ENCODE measurements around the gene LRMDA. TPM values are rescaled to one million over a fixed set of nuclear protein-coding genes. Genes with fewer than 3 reads are reported as not detected.

Gene LRMDA
- total RNA-seq, 1 experiment from 2014 or later: 20.3 TPM

DNA sequence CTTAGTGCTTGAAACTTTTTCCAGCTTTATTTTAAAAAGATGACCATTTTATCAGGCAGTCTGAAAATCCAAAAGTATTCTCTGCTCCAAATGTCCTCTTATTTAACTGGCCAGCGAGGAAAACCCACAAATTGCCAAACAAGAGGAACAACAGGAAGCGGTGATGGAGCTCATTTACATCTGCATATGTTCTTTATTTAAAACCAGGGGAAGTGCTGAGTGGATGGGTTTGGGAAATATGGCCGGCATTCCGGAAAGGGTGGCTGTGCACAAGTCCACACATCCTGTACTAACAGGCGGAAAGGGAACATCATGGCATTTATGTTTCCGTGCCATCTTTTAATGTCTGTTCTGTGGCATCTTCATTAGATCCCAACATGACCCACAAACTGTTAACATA is 974.5 kb downstream of the LRMDA start:
- no peak for DNase-seq (ENCODE audit: low read depth)
- in situ Hi-C loops (cut with HindIII; ENCODE audit: low pct_unique_long_range_greater_than_20kb, low sequenced_read_pairs): no loop called here

DNA sequence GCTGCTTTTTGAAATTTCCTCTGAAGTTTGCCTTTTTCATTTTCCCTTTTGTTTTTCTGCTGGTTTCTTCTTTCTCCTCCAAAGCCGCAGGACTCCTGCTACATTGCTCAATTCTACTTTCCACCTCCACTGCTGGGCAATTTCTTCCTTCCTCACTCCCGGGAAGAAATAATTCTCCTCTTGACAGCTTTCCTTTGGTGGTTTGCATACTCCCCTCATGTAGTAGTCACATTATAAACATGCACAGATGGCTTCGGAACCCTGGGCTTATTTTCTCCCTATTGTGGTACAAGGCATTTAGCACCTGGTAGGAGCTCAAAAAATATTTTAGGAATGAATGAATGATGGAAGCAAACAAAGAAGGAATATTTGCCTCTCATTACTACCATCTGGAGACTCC is 977.2 kb downstream of the LRMDA start:
- in situ Hi-C loops (cut with HindIII; ENCODE audit: low pct_unique_long_range_greater_than_20kb, low sequenced_read_pairs): no loop called here
- DNase-seq (ENCODE audit: low read depth): no peak

DNA sequence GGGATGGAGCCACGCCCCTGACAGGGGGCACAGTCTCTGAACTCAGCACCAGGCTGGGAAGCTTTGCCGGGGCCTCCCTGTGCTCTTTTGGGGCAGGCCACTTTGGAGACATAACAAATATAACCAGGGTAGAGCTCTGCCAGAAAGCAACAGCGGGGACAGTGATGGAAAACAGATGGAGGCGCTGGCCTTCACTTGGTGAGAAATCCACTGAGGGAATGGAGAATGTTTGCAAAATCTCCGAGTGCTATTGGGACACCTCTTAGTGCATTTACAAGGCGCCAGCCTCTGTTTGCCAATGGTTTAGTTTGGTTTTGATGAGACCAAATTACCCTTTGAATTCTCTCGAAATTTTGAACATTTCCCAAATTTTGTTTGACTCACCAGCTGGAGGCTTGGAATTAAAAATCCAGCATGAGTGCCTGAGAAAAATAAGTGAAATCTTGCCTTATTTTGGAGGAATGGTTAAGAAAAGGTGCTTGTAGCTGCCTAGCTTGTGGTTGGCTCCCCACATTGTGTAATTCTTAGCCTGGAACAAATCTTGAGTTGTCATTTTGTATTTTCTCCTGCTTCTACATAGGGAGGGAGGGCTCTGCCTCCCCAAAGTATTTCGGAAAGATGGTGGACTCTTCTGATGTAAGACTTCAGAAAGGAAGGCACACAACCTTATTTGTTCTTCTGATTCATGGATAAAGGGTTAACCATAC is 980.5 kb downstream of the LRMDA start:
- in situ Hi-C loops (cut with HindIII; ENCODE audit: low pct_unique_long_range_greater_than_20kb, low sequenced_read_pairs): no loop called here

DNA sequence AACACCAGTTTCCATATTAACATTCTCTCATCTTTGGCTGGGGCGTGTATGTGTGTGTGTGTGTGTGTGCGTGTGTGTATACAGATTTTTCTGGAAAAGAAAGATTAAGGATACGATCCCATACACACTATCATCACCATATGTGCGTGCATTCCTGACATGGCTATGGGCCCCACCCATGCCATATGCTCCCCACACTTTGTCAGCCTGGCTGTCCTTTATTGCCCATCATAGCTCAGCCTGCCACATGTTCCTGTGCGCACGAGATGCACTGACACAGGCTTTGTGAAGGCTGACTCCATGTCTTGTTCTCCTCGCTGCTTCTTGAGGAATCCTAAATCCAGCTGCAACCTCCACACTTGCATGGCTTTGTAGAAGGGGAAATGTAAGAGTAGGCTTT is 984.1 kb downstream of the LRMDA start:
- no peak for DNase-seq (ENCODE audit: low read depth)
- in situ Hi-C loops (cut with HindIII; ENCODE audit: low pct_unique_long_range_greater_than_20kb, low sequenced_read_pairs): no loop called here

More for the DNA sequence above, 980.5 kb downstream of the LRMDA start:
- no peak for DNase-seq (ENCODE audit: low read depth)

DNA sequence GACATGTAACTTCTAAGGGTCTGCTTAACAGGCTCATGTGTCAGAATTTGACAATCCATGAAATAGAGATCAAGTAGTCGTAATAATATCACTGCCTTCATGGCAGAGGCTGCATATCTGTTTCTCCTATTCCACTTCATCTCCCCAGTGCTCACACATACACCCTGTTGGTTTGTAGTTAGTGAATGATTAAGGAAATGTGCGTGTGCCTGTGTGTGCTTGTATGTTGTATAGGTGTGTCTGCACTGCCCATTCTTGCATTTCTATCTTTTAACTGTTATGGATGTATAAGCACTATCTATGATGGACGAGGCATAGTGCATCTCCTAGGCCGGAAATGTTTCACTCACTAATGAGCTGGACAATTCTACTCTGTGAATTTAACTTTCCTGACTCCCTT is 985.2 kb downstream of the LRMDA start:
- in situ Hi-C loops (cut with HindIII; ENCODE audit: low pct_unique_long_range_greater_than_20kb, low sequenced_read_pairs): no loop called here
- DNase-seq (ENCODE audit: low read depth): no peak

DNA sequence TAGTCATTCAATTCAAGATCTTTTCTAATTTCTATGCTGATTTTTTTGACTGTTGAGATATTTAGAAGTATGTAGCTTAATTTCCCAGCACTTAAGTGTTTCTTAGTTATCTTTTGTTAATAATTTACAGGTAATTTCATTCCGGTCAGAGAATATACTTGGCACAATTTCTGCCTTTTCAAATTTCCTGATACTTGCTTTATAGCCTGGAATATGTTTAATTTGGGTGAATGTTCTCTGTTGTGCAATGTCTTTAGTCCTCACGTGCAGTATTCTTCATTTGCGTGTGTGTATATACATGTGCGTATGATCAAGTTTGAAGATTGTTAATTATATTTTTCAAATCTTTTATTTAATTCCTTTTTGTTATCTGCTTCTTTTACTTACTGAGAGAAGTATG is 989.3 kb downstream of the LRMDA start:
- DNase-seq (ENCODE audit: low read depth): no peak
- in situ Hi-C loops (cut with HindIII; ENCODE audit: low pct_unique_long_range_greater_than_20kb, low sequenced_read_pairs): no loop called here

DNA sequence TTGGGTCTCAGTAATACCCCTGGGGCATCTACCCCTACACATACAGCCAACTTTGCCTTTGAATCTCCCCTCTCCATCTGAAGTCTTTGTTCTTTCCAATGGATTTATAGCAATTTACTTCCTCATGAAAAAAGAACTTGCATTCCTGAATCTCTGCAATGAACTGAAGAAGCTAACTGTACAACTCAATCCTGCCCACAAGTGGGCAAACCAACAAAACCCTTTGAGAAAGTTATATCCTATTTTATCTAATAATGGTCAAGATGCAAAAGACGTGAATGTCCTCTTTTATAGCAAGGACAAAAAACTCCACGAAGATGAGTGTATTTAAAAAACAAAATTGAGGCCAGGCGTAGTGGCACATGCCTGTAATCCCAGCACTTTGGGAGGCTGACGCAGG is 991.3 kb downstream of the LRMDA start:
- no peak for DNase-seq (ENCODE audit: low read depth)
- in situ Hi-C loops (cut with HindIII; ENCODE audit: low pct_unique_long_range_greater_than_20kb, low sequenced_read_pairs): no loop called here

DNA sequence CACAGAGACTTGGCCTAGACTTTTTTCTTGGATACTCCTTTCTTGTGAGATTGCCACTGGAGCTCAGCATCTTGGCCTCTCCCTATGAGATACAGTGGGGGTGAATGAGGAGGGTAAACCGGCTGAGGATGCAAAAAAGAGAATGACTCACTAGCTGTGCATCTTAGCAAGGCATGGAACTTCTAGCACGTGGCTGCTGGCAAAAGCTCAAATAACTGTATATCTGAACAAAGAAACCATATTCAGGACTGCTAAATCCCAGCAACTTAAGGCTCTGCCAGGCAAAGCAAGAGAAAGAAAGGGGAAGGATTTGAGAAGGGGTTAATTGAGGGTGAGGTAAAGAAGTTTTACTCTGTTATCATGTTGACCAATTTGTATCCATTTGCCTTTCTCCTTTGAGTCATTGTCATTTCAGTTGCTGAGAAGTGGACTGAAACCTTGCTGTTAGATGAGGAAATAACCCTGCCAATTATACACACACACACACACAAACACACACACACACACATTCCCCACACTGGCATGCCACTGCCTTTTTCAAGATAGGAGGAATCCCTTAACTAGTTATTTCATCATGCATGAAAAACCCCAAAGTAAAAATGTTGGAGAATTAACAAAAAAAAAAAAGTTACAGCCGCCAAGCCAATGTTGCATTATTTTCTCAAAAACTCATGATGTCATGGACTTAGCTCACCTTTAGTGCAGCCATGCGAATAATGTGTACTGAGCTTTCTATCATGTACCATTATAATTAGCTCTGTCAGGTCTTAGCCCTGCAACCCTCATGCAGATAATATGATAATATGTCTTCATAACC is 997.3 kb downstream of the LRMDA start:
- peak; percentile 92 for DNase-seq (ENCODE audit: low read depth)
- in situ Hi-C loops (cut with HindIII; ENCODE audit: low pct_unique_long_range_greater_than_20kb, low sequenced_read_pairs): no loop called here

DNA sequence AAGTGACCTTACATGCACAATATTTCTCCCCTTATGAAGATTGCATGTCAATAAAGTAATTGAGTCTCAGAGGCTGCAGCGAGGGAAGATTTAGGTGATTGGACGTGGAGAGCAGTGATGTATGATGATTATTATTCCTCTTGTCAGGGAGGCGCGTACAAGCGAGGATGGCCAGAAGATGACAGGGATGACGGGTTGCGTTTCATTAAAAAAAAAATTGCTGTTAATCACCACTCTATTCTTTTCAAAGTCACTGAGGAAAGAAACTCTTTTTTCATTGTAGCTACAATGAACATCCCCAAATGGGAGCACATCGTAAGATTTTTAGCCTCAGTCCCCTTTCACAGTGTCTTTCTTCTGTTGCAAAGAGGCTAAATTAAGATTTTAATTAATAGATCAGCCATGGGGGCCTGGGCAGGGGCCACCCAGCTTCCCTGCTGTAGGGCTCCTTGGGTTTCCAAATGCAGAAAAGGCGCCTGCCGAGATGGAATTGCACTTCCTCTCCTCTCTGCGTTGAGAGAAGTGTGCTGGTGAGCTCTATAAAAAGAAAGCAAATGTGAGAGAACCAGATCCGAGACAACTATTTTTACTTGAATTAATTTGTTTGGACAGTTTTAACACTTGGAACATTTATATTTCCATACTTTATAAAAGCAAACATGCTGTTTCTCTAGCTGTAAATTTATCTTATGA is 998.1 kb downstream of the LRMDA start:
- no peak for DNase-seq (ENCODE audit: low read depth)
- in situ Hi-C loops (cut with HindIII; ENCODE audit: low pct_unique_long_range_greater_than_20kb, low sequenced_read_pairs): no loop called here

DNA sequence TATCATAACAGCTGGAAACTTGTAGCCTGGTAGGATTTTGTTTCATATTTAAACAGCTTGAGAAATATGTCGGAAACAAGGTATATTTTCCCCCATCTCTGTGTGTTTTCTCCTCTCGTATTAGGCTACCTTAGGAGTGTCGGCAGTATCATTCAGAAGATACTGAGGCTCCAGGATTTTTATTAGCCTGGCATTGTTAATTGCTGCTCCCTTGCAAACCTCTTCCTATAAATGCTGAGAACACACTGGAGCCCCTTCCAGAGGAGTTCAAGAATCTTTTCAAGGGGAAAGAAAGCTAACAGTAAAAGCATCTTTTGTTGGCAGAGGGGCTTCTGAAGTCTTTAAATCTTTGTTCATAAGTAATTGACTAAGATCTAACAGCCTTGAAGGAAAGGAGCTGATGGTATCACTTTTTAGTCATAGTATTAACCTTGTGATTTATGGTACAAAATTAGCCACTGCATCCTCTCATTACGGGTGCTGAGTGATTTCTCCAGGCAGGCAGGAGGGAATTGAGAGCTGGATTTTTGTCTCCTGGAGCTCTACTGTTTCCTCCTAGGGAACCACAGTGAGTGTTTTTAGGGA is 998.7 kb downstream of the LRMDA start:
- in situ Hi-C loops (cut with HindIII; ENCODE audit: low pct_unique_long_range_greater_than_20kb, low sequenced_read_pairs): no loop called here
- no peak for DNase-seq (ENCODE audit: low read depth)

DNA sequence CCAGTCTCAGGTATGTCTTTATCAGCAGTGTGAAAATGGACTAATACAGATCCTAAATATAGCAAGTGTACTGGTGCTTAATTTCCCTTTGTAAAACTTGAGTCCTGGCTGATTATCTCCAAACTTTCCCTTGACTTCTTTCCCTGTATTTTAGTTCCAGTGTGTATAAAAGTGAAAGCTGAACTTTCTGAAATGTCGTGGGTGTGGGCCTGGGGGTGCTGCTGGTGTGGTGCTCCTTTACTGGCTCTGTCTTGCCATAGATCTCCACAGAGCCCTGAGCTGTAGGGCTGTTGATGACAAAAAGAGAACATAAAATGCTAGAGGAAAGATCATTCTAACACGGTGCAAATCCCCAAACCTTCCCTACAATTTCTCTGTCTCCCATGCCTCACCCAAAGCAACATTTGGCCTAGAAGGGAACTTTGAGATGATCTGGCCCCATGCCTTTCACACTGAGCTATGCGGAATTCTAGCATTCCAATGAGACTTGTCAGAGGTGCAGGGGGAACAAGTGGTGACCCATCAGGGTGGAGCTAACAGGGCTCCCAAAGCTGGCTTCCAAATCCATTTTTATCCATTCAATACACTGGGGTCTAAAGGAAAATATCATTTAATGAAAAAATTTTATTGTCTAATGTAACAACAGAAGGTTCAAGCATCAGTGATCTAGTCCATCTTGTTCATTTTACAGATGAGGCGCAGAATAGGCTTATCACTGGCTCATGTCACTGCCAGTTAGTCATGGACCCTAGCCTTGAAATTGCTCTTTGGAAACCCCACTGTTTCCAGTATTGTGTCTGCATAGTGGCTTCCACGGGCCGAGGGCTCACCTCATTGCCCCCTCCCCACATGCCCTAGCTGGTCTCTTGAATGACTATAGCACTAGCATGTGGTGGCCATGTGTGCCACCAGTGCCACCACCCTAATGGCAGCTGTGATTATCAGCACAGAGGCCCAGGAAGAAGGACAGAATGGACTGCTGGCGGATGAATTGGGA is 1000.9 kb downstream of the LRMDA start:
- no peak for DNase-seq (ENCODE audit: low read depth)
- in situ Hi-C loops (cut with HindIII; ENCODE audit: low pct_unique_long_range_greater_than_20kb, low sequenced_read_pairs): no loop called here

DNA sequence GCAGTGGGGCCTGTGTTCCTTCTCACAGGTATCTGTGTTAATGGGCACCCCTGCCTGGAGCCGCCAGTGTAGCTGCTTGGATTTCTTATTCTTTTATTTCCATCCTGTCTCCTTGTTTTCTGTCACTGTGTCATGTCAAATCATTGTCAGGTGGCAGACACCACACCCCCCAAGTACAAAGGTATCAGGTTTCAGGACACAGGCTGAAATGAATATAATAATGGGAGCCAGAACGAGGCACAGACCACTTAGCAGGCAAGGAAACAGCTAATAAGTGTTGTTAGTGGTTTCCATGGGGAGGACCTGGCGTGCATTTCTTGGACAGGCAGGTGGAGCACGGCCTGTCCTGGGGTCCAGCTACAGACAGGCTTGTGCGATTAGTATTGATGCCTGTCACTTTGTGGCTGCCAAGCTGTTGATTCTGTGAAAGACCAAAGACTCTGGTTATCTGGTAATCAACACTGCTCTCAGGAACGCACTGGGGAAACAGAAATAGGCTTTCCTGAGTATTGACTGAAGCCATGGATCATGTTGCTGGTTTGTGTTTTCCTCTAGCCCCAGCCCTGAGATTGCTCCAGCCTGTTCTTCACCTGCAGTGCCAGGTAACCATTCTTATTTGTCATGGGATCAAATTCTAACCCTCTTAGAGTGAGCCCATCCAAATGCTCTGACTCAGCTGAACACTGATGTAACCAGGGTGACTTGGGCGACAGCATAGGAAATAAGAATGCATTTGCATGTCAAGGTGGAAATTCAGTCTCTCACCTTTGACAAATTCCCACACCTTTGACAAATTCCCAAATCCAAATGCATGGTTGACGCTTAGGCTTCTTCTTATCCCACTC is 1002.0 kb downstream of the LRMDA start:
- DNase-seq (ENCODE audit: low read depth): no peak
- in situ Hi-C loops (cut with HindIII; ENCODE audit: low pct_unique_long_range_greater_than_20kb, low sequenced_read_pairs): no loop called here

DNA sequence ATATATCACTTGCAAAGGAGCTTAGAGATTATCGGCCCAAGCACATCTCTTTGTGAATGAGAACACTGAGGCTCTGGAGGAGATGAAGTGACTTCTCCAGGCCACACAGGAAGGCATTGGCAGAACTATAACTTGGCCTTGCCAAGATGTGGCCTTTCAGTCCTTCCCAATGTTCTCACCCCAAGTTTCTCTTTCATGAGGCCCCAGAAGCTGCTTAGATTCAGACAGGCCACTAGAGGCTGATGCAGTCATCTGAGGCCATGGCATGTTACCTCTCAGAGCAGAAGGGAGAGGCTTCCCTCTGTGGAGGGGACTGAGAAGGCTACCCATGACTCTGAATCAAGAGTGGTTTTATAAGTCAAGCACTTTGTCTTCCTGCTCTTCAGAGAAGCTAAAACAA is 1003.7 kb downstream of the LRMDA start:
- DNase-seq (ENCODE audit: low read depth): no peak
- in situ Hi-C loops (cut with HindIII; ENCODE audit: low pct_unique_long_range_greater_than_20kb, low sequenced_read_pairs): no loop called here

DNA sequence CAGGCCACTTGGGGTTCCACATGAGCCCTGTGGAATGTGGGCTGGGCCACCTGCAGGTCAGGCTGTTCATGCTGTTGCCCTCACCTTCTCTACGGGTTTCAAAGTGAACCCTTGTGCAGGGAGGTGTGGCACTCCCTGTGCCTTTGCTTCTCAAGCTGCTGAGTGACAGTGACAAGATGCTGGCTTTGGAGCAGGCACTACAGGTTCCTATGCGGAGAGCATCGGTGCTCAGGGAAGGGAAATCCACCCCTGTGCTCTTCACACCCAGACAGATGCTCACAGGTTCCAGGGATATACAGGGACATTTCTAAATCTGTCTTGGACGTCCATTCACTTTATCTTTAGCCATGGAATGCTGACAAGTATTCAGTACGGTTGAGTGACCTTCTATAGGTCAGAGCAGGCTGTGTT is 1005.0 kb downstream of the LRMDA start:
- in situ Hi-C loops (cut with HindIII; ENCODE audit: low pct_unique_long_range_greater_than_20kb, low sequenced_read_pairs): no loop called here
- DNase-seq (ENCODE audit: low read depth): no peak

DNA sequence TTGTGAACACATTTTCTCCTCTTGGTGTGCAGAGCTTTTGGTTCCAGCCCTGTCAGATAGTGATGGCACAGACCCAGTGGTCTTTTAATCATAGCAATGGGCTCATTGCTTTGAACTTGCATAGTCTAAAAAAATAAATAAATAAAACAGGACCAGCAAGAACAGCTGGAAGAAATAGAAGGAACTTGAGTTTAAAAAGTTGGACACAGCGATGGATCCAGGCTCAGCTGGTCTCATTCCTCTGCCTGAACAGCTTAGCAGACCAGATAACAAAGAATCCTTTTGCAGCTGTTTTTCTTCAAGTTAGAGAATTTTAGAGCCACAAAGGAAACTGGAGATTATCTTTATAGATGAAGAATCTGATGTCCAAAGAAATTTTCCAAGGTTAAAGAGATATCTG is 1005.6 kb downstream of the LRMDA start:
- no peak for DNase-seq (ENCODE audit: low read depth)
- in situ Hi-C loops (cut with HindIII; ENCODE audit: low pct_unique_long_range_greater_than_20kb, low sequenced_read_pairs): no loop called here

DNA sequence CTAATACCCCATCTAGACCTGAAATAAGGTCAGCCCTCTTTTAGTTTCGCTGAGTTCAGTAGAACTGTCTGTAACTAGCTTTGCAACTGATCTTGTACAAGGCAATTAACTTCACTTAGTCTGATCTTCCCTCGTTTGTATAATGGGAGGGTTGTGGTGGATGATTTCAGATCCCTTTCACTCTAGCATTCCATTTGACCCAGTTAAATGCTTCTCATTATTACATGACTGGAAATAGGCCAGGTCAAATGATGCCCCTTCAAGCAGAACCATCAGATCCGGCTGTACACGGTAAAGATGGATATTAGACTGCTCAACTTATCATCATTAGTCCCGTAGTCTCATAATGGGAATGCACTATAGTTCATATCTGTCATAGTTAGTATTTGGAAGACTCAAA is 1009.0 kb downstream of the LRMDA start:
- no peak for DNase-seq (ENCODE audit: low read depth)
- in situ Hi-C loops (cut with HindIII; ENCODE audit: low pct_unique_long_range_greater_than_20kb, low sequenced_read_pairs): no loop called here

DNA sequence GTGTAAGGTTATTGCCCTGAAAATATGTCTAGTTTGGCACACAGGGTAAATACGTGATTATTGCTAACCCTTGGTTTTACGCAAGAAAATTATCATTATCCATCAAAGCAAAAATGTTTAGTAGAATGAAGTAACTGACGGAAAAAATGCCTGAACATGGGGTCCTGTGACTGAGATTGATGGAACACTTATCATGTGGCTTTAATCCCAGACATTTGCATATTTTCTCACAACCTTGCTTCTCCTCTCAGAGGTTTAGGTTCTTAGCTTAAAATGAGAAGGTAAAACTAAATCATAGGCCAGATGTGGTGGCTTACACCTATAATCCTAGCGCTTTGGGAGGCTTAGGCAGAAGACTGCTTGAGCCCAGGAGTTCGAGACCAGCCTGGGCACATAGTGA is 1010.7 kb downstream of the LRMDA start:
- DNase-seq (ENCODE audit: low read depth): no peak
- in situ Hi-C loops (cut with HindIII; ENCODE audit: low pct_unique_long_range_greater_than_20kb, low sequenced_read_pairs): no loop called here
